ENCODE data around the gene VWA2. TPM values are rescaled to one million over a fixed set of nuclear protein-coding genes. Genes with fewer than 3 reads are reported as not detected.

VWA2 gene
- total RNA-seq, 4 donors from 2014 or later: 0.64 to 3.3 TPM; not detected in 2

GRCh38 chr10:114336823-114337509, 97.9 kb downstream of the VWA2 start:
- Histone ChIP-seq H3K4me3 (no peak overlapping the region), H3K27me3 (no peaks in the 10 kb centered on the region), H3K4me1 (peaks cover 0 to 8% (median 0%) of the 10 kb centered on the region in 4 donors), H3K36me3 (no peaks in the 10 kb centered on the region), H3K9me3 (no peaks in the 10 kb centered on the region), H3K27ac (no peak overlapping the region)
- in situ Hi-C loops (cut with MboI; ENCODE audit: low pct_ligation_motif_present in 1 of 4, low pct_unique_long_range_greater_than_20kb in 1 of 4, low sequenced_read_pairs in 3 of 4) (no loop called here), intact Hi-C loops (cut with DNase I; ENCODE audit: low total_unique reads) (no loop called here)
- TF ChIP-seq POLR2A (IDR thresholded peaks at IDR 0.05): no peak
- TF ChIP-seq EP300 (IDR thresholded peaks at IDR 0.05; ENCODE audit: low read depth): no peak
- no peak for TF ChIP-seq CTCF (IDR thresholded peaks at IDR 0.05)
- TF ChIP-seq POLR2AphosphoS5 (IDR thresholded peaks at IDR 0.05): no peak
- DNase-seq: no peak
- 74 to 77% methylated on average over 4 to 10 of the region's 10 CpGs for WGBS, 2 donors (ENCODE audit: low coverage in 1 of 2)

GRCh38 chr10:114337510-114338462, 98.7 kb downstream of the VWA2 start:
- H3K4me1 ChIP-seq: peaks cover 0 to 8% (median 0%) of the 10 kb centered on the region in 4 donors
- intact Hi-C loops (cut with DNase I; ENCODE audit: low total_unique reads): no loop called here
- no peak overlapping the region for H3K4me3 ChIP-seq
- H3K27me3 ChIP-seq: no peaks in the 10 kb centered on the region
- no peak for TF ChIP-seq CTCF (IDR thresholded peaks at IDR 0.05)
- TF ChIP-seq POLR2AphosphoS5 (IDR thresholded peaks at IDR 0.05): no peak
- no peak for TF ChIP-seq EP300 (IDR thresholded peaks at IDR 0.05; ENCODE audit: low read depth)
- no peaks in the 10 kb centered on the region for H3K36me3 ChIP-seq
- H3K27ac ChIP-seq: no peak overlapping the region
- no peaks in the 10 kb centered on the region for H3K9me3 ChIP-seq
- in situ Hi-C loops (cut with MboI; ENCODE audit: low pct_ligation_motif_present in 1 of 4, low pct_unique_long_range_greater_than_20kb in 1 of 4, low sequenced_read_pairs in 3 of 4): no loop called here
- DNase-seq: no peak
- whole genome bisulfite sequencing, 2 donors (ENCODE audit: low coverage in 1 of 2): 89 to 93% methylated on average over 7 to 19 of the region's 19 CpGs

- WGBS, 2 donors (ENCODE audit: low coverage in 1 of 2): 94 to 97% methylated on average over 5 to 8 of the region's 8 CpGs
- intact Hi-C loops (cut with DNase I; ENCODE audit: low total_unique reads) (no loop called here), in situ Hi-C loops (cut with MboI; ENCODE audit: low pct_ligation_motif_present in 1 of 4, low pct_unique_long_range_greater_than_20kb in 1 of 4, low sequenced_read_pairs in 3 of 4) (no loop called here)
- Histone ChIP-seq H3K9me3 (no peaks in the 10 kb centered on the region), H3K4me1 (peaks cover 6 to 16% (median 11%) of the 10 kb centered on the region in 4 donors), H3K27ac (no peak overlapping the region), H3K36me3 (no peaks in the 10 kb centered on the region), H3K4me3 (no peak overlapping the region), H3K27me3 (no peaks in the 10 kb centered on the region)
- no peak for DNase-seq
- TF ChIP-seq POLR2AphosphoS5 (IDR thresholded peaks at IDR 0.05) (no peak), CTCF (IDR thresholded peaks at IDR 0.05) (no peak), POLR2A (IDR thresholded peaks at IDR 0.05) (no peak), EP300 (IDR thresholded peaks at IDR 0.05; ENCODE audit: low read depth) (no peak)
Observed at GRCh38 chr10:114340816-114341215, 101.8 kb downstream of the VWA2 start.

Other genes with a start within 250 kb of the VWA2 start
- gene ADRB1, start 195.4 kb upstream of the VWA2 start, total RNA-seq: 1 to 10 TPM in 3 of 4 donors, not detected in 1; 1.2 to 1.9 (median 1.4) TPM
- gene CCDC186, start 65.1 kb upstream of the VWA2 start, total RNA-seq: 100 to 1,000 TPM in 1 of 4 donors, 10 to 100 TPM in 3; 18.7 to 194 (median 47.5) TPM
- gene TDRD1, start 59.9 kb upstream of the VWA2 start, total RNA-seq: under 1 TPM in 1 of 4 donors, not detected in 3; 0.14 TPM
- 10 to 100 TPM; 12.2 to 42.6 (median 13.2) TPM for gene AFAP1L2, start 165.2 kb downstream of the VWA2 start, total RNA-seq

Data from transverse colon (tissue), 4 donors.